M059J (cell line): ENCODE data around the gene FGF13. TPM values are rescaled to one million over a fixed set of nuclear protein-coding genes. Genes with fewer than 3 reads are reported as not detected.

Source experiments
- DNase-seq: peaks from one replicate; pipeline ENCODE4 v3.0.0-alpha.2; 2012; ENCODE audit warnings: low read depth
- total RNA-seq: library from RNA; depleted of rRNA; stranded (reverse); fragments of >200 nt; shearing (Covaris generic); gene quantifications from 2 replicates; pipeline ENCODE4 v1.2.3, GENCODE V29; 2014; rRNA removed

The FGF13 gene
- 9.6 and 20.1 TPM in 2 replicates for total RNA-seq

GRCh38 chrX:138711399-138712347, at the start of gene FGF13:
FGF13 (minus strand) TSS chrX:138711717; CDS start chrX:138711003, 714 bp downstream.
- peak; percentile 39 for DNase-seq

- no peak for DNase-seq
Measured at GRCh38 chrX:138759217-138759943, 47.9 kb upstream of the FGF13 start.

- peak; percentile 65 for DNase-seq
Measured at GRCh38 chrX:138756234-138756633, 44.7 kb upstream of the FGF13 start.

- peak; percentile 55 for DNase-seq
Measured at GRCh38 chrX:138754861-138755260, 43.3 kb upstream of the FGF13 start.

- DNase-seq, result peak; percentile 16
Measured at GRCh38 chrX:138748480-138748879, 37.0 kb upstream of the FGF13 start.

GRCh38 chrX:138745196-138745595, 33.7 kb upstream of the FGF13 start:
- DNase-seq, result peak; percentile 53

GRCh38 chrX:138742217-138742616, 30.7 kb upstream of the FGF13 start:
- no peak for DNase-seq

GRCh38 chrX:138740341-138740740, 28.8 kb upstream of the FGF13 start:
- no peak for DNase-seq

GRCh38 chrX:138723301-138723700, 11.8 kb upstream of the FGF13 start:
- no peak for DNase-seq

- DNase-seq, result no peak
Measured at GRCh38 chrX:138719396-138719795, 7.9 kb upstream of the FGF13 start.

- no peak for DNase-seq
Measured at GRCh38 chrX:138718941-138719340, 7.4 kb upstream of the FGF13 start.

GRCh38 chrX:138710866-138711341, 613 bp downstream of the FGF13 start:
- no peak for DNase-seq

- DNase-seq, result no peak
Measured at GRCh38 chrX:138709886-138710791, 1.4 kb downstream of the FGF13 start.

GRCh38 chrX:138708268-138708667, 3.2 kb downstream of the FGF13 start:
- DNase-seq, result no peak

GRCh38 chrX:138704596-138704995, 6.9 kb downstream of the FGF13 start:
- no peak for DNase-seq

- DNase-seq, result no peak
Measured at GRCh38 chrX:138704101-138704500, 7.4 kb downstream of the FGF13 start.

GRCh38 chrX:138692591-138692990, 18.9 kb downstream of the FGF13 start:
- no peak for DNase-seq

- no peak for DNase-seq
Measured at GRCh38 chrX:138691186-138691585, 20.3 kb downstream of the FGF13 start.

- no peak for DNase-seq
Measured at GRCh38 chrX:138690591-138690990, 20.9 kb downstream of the FGF13 start.

GRCh38 chrX:138683600-138683999, 27.9 kb downstream of the FGF13 start:
- DNase-seq, result peak; percentile 9

GRCh38 chrX:138669693-138670092, 41.8 kb downstream of the FGF13 start:
- DNase-seq, result no peak
